Measurements from ENCODE around the gene GYG1. TPM values are rescaled to one million over a fixed set of nuclear protein-coding genes. Genes with fewer than 3 reads are reported as not detected.
A peak's percentile ranks its signal among the peaks of the same experiment; 100 is the strongest.

GYG1 gene
- 40.9 TPM for total RNA-seq

DNA sequence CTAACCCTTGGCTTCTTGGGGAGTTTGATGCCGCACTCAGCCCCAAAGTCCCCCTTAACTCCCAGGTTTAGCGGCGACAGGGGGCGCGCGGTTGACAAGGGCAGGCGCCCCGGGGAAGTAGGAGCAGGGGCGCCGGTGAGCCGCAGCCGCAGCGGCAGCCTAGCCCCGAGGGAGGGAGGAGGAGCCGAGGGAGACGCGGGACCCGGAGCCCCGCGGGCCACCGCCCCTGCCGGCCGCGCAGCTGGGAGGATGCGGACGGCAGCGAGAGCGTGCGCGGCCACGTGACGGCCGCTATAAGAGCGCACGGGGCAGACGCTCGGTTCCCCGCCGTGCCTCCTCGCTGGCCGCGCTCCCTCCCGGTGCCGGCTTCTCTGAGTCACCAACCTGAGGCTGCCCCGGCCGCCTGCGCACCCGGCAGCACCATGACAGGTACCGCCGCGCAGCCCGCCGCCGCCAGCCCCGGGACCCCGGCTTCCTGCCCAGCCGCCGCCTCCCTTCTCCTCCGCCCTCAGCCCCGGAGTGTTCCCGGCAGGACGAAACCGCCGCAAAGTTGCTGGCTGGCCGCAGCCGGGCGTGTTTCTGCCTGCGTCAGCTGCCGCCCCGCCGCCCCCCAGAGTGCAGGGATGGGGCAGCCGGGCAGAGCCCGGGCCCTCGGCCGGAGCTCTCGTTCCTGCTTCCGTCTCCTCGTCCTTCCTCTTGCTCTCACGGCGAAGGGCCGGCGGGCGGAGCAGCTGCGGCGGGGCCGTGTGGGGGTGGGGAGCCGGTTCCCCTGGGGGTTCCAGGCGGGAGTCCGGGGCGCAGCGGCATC is at the start of gene GYG1:
Gene GYG1 (plus strand): TSS at position 322 of the 808 bp plus-strand sequence. CDS start 101 bp downstream, at position 423.
- DNase-seq (ENCODE audit: low spot score) = peak; percentile 80

DNA sequence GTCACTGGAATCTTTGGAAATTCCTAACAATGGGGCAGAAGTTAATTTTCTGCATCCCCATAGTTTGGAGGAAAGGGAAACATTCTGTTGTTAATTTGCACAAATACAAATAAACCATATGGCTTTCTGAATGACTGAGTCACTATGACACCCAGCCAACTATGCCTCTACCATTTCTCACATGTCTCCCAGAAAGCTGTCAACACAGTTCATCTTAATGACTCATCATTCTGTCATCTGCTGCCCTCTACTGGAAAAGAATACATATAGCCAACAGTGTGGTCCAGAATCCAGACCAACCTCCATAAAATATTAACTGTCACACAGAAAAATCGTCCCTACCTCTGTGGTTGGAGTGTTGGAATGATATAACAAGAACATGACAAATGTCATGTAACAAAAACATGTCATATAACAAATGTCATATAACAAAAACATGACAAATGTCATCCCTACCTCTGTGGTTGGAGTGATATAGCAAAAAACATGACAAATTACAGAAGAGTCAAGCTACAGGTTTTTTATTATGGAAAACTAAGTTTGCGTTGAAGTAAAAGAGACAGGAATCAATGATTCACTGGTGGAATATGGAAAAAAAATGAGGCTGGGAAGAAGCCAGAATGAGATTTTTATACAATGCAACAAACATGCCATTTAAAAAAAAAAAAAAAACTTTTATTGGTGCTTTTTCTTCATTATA is 47.7 kb upstream of the GYG1 start:
- peak; percentile 16 for DNase-seq (ENCODE audit: low spot score)

DNA sequence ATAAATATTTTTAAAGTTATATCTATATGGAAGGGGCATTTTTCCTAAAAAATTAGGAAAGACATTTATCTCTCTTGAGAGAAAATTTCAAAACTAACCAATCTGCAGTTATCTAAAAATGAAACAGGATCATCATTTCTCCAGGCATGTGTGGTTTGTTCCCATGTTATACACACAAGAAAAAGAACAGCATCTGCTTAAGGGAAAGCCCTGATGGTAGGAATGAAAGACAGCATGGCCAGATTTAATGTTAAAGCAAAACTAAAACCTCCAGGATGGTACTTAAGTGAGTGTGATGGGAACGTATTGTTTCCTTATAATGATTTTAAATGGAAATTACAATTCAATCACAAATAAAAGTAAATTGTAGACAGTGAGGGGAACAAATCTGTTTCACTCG is 46.2 kb upstream of the GYG1 start:
- no peak for DNase-seq (ENCODE audit: low spot score)

DNA sequence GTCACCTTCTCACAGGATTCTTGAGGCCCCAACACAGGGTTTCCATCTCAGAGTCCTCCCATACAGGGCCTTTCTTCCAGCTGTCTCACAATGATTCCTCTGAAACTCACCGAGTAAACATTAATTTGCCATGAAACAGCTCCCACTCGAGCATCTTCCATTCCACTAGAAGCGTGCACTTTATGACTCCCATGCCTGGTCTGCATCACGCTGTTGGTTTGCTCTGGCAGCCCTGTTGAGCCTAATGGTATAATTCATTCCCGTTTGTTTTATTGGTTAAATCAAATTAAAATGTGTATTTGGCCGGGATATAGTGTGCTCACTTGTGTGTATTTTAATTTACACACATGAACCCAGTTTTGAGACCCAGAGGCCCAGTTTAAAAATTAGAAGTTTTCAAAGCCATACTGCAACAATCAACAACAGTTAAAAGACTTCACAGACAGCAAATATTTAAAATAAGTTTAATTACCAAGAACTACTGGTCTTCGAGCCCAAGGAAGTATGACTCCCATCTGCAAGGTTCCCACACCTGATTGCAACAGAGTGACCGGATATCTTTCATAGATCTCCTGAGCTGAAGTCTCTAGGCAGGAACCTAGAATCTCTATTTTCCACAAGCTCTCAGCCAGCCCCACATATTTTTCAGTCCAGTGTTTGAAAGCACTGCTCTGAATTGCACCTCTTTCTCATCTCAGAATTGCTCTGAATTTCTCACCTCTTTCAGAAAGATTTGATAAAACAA is 42.3 kb upstream of the GYG1 start:
- DNase-seq (ENCODE audit: low spot score) = no peak

DNA sequence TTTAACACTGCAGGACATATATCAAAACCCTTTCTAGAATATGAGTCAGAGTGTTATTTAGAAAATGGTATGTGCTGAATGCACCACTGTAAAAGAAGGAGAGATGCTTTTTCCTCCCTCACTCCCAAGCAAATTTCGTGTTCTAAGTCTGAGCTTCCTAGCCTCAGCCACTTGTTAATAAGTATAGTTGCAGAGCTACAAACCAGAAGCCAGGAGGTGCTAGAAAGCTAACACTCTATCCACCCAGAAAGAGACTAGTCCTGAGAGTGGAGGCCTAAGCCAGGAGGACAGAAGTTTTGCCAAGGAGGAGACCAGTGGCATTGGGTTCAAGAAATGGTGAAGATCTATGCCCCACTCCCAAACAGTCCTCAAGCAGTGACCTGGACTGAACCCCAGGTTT is 40.5 kb upstream of the GYG1 start:
- DNase-seq (ENCODE audit: low spot score) = no peak

DNA sequence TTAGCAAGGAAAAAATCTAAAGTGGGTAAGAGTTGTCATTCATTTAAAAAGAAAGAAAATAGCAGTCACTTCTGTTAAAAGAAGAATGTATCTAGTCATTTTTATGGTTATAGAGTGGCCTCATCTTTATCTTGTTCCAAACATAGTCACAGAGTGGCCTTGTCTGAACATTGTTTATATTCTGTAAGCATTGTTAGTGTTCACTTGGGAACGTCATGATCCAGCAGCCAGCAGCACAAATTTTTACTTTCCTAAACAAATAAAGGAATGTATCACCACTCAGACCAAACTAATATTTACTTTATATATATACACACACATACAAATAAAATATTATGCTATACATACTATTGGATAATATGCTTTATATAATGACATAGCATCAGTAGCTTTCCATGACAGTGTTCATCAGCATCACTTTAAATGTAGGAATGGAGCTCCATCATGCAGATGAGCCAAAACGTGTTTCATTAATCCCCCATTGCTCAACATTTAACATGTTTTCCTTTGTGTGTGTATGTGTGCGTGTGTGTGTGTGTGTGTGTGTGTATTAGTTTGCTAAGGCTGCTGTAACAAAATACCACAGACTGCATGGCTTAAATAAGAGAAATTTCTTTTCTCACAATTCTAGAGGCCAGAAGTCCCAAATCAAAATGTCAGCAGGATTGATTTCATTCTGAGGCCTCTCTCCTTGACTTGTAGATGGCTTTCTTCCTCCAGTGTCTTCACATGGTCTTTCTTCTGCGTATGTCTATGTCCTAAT is 39.6 kb upstream of the GYG1 start:
- DNase-seq (ENCODE audit: low spot score) = no peak

DNA sequence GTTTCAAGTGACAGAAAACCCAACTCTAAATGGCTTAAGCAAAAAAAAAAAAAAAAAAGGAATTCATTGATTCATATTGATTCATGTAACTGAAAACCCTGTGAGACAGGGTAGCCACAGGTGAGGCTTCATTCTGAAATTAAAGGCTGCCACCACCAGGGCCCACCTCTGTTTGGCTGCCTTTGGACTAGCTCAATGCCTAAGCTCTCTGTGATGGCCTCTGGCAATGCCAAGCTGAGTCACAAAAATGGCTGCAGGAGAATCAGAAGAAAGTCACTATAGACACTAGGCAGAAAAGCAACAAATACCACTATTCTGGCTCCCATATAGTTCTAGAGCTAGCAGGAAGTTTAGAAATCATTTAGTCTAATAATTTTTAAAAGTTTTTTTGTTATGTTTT is 38.2 kb upstream of the GYG1 start:
- no peak for DNase-seq (ENCODE audit: low spot score)

DNA sequence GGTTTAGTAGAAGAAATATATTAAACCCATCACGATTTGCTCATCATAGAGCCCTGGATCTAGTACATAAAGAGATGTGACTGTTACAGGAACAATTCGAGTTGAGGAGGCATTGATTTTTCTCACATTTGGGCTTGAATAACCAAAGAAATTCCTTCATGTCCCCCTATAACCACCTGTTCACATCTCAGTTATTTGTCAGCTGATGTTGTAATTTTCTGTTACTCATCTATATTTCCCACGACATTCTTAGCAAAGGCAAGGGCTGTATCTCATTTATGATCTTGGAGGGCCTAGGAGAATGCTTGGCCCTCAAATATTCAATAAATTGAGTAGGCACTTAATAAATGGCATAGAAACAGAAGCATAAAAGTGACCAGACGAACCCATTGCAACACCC is 36.4 kb upstream of the GYG1 start:
- DNase-seq (ENCODE audit: low spot score) = no peak

DNA sequence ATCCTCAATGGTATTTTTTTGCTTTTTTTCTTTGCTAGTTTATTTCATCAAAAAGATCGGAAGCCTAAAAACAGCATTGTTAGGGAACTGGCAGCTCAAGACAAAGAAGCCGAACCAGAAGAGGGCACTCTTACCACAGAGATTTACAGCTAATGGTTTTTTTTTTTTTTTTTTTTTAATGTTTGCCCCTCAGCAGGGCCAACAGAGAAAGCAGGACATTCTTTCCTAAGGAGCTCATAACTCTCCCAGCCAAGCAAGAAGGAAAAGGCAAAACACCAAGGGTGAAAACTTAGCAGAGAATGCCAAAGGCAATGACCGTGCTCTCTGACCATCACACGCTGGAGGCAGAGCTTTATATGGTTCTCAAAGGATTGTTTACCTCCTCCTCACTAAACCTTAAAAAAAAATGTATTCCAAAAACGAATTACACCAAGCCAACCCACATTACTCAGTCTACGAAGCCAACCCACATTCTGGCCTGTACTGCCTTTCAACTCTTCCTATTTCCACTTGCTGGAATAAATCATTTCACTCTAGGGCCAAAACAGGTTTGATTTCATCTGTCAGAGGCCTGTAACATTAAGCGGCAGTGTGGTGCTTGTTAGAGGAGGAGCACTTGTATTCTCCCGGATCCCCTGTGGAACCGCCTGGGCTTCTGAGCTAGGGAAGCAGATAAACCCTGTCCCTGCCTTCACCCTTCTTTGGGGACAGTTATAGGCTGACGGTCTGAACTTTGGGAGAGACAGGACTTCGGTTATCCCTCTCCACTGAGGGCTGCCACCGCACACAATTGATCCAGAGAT is 35.6 kb upstream of the GYG1 start:
- DNase-seq (ENCODE audit: low spot score) = peak; percentile 57

DNA sequence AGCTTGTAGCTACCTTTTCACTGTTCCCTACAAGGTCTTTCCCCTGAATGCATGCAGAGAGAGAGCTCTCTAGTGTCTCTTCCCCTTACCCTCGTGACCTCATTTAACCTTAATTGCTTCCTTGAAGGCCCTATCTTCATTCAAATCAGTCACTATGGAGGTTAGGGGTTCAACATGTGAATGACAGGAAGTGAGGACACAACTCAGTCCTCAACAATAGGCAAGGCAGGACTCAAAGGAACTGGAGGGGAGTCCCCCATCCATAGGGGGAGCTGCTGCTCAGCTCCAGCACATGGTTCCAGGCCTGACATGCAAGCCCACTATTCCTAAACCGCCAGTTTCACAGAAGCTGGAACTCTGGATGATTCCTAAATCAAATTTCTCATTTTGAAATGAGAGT is 33.8 kb upstream of the GYG1 start:
- no peak for DNase-seq (ENCODE audit: low spot score)

DNA sequence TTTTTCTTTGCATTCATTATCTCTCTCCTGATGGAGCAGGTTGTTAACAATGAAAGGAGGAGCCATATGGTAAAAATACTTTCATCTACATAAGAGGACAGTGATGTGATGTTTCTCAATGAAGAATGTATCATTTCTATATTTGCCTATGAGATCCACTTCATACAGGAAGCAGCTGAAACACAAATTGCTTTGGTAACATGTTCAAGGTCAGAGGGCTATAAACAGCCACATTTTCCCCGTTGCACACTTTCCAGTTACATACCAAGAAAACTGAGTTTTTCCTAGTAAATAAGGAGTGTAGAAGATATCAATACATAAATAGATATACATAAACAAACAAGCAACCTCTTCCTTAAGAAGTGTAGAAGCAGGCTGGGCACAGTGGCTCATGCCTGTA is 32.6 kb upstream of the GYG1 start:
- no peak for DNase-seq (ENCODE audit: low spot score)

DNA sequence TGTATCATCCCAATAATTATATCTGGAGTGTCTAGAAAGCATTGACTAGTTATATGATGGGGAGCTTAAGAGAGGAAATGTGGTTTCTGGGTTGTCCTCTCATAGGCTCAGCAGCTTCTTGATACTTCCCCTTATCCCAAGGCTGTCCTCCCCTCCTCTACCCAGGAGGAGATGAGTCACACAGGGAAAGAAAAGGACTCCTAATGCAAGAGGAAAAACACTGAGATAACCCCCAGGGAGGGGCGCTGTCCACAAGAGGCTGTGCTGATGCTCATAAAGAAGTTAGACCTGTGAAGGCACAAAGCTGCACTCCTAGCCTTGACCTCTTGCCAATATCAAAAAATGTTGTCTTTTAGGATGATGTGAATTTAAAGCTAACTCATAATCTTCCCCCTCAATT is 28.8 kb upstream of the GYG1 start:
- DNase-seq (ENCODE audit: low spot score) = no peak

DNA sequence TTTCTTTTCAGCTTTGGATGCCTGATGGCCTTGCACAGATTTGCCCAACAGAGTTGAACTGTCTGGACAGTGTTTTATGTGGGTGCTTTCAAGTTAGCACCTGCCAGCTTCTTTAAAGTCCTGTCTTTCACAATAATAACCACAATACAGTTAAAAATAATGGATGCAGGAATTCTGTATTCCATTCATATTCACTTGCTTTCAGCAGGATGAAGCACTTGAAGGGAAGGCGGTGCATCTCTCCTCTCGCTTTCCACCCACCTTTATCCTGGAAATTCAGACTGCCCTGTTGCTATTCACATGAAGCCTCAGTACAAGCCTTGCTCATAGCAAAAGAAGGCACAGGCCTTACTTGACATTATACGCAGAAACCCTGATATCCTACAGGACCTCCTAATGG is 26.5 kb upstream of the GYG1 start:
- no peak for DNase-seq (ENCODE audit: low spot score)

DNA sequence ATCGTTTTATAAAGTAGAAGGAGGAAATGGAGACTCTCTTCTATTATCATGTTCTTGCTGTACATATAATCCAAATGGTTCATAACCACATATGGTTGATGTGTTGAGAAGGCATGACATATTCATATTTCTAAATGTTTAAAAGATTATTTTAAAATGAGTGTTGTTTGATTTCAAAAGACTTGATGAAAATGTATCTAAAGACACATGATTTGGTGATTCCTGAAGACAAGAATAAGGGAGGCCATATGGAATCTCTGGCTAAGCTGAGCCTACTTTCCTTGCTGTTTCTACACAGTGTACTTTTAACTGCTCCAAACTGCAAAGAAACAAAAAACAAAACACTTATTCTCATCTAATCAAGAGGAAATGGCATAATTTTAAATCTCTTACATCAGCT is 23.0 kb upstream of the GYG1 start:
- no peak for DNase-seq (ENCODE audit: low spot score)

DNA sequence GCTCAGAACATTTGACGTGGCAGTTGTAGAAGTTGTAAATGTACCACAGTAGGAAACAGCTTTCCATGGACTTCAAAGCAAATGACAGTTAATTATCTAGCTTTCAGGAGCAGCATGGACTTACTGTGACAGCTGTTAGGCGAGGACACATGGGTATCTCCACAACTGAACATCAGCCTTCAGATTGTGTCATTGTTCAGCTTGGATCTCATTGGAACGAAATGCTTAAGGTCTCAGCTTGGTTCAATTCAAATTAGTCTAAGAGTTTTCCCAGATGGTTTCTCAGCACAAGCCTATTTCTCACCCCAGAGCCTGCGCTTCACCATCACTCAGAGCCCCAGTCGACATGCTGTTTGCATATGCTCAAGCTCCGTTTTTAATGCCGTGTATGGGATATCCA is 21.1 kb upstream of the GYG1 start:
- no peak for DNase-seq (ENCODE audit: low spot score)

DNA sequence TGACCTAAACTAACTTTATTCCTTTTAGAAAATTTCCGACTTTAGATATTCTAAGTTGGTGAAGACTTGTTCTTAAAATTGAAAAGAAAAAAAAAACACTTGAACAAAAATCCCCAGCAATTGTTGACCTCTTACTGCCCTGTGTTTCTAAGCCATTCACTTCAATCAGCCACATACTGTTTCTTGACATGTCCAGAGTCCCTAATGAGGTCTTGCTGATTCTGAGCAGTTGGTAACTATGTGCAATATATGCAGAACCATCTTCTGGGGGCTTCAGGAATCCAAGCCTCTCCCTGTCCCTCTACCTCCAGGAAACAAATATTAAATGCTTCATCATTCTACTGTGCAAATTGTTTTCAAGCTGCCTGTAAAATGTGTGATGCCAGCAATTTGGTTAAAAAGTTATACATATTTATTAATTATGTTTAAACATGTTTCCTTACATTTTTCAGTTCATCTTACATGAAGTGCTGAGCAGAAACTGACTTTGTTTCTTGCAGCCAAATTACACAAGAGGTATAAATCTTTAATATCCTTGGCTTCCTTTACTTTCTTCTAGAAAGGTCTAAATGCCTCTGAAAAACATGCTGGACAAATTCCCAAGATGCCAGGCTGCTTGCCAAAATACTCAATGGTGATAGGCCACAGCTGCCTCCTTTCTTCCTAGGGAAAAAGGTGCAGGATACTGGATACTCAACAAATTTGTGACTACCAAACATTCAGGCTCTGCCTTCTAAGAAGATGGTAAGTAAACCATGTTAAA is 19.8 kb upstream of the GYG1 start:
- DNase-seq (ENCODE audit: low spot score) = no peak

DNA sequence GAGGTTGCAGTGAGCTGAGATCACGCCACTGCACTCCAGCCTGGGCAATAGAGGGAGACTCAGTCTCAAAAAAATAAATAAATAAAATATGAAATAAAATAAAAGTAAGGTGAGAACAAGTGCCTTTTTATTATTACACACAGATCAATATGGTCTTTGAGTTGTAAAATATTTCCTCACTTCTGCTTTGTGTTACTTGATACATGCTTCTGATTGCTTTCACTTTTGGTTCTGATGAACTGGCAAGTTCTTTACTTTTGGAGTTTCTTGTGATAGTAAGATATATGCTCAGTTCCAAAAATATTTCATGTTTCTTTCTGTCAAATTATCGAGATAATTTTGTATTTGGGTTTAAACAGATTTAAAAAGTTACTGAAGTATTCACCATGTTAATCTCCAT is 16.6 kb upstream of the GYG1 start:
- no peak for DNase-seq (ENCODE audit: low spot score)

DNA sequence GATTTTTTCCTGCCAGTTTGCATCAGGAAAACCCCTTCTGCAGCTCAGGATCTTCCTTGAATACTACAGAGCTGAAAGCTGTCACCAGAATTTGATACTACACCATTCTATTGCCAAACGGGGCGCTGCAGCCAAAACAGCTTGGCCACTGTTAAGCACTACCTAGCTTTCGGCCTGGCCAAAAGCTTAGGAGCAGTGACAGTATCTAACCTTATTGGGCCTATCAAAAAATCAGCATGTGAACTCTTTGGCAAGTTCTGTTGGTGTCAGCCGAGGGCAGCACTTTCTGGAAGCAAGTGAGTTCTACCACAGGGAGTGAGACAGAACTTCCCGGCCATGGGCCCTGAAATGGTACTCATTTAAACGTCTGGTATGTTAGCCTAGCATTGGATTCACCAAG is 16.1 kb upstream of the GYG1 start:
- DNase-seq (ENCODE audit: low spot score) = no peak

DNA sequence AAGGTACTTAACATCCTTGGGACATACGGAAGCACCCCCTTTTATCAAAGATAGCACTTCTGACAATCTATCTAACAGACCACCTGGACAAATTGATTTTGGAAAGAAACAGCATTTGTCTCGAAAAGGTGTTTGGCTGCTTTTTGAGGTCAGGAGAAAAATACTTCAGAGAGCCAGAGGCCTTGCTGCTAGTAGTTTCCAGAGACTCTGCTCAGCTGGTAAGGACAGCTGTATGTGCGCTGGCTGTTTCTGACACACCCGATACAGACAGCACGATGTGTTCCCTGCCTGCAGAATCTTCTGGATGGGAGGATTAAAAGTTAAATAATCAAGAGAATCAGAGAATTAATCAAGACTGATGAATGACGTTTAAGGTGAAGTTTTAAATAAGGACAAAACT is 15.6 kb upstream of the GYG1 start:
- no peak for DNase-seq (ENCODE audit: low spot score)

DNA sequence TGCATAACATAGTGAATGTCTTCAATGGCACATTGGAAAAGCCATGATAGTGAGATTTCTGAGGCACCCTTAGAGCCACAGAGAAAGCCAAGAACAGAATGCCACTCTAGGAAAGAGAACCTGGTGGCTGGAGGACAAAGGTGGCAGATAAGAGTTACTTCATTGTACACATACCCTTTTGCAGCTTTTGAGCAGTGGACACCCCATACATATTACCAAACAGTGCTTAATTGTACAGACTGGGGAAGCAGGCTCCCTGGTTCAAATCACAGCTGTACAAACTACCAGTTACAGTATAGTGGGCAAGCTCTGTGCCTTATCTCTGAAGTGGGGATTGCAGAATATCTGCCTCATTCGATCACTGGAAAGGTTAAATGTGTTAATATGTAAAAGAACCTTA is 10.1 kb upstream of the GYG1 start:
- no peak for DNase-seq (ENCODE audit: low spot score)
